GM10266 (cell line): ENCODE measurements around the gene SPAG4.

Source experiments
- DNase-seq: peaks from one replicate; pipeline ENCODE4 v3.0.0; 2012; ENCODE audit errors: extremely low spot score
- CTCF ChIP-seq: IDR thresholded peaks from 2 replicates; pipeline ENCODE4 v1.5.1; 2012; ENCODE audit warnings: mild to moderate bottlenecking, low read depth; ENCODE audit not compliant: control insufficient read depth, insufficient read depth; ENCODE audit errors: missing control alignments

SPAG4 gene

DNA sequence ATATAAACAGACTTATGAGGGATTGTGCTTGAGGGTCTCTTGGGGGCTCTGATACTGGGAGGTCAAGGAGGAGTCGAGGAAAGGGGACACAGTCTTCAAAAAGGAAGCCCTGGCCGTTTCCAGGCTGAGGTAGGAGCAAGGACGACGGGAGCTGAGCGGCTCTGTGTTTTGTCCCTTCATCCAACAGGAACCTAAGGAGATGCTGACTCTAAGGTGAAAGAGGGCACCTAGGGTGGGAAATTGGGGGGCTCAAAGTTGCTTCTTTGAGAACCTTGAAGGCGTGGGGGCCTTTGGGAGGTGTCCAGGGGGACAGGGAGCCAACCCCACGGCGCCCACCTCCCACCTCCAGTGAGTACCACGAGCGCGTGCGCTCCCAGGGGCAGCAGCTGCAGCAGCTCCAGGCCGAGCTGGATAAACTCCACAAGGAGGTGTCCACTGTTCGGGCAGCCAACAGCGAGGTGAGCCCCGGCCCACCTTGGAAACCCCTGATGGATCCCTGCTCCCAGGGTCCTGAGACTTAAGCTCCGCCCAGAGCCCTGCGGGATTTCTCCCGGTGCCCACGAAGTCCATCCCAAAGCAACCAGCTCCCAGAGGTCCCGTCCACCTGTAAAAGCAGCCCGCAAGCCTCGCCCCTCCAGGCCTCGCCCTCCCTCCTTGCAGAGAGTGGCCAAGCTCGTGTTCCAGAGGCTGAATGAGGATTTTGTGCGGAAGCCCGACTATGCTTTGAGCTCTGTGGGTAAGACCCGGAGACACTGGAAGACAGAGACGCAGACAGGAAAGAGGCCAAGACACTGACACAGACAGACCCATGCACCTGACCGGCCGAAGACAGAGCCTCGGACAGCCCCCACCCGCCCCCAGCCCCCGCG is 2.9 kb downstream of the SPAG4 start:
- peak; percentile 40 for DNase-seq
- TF ChIP-seq CTCF = no peak

DNA sequence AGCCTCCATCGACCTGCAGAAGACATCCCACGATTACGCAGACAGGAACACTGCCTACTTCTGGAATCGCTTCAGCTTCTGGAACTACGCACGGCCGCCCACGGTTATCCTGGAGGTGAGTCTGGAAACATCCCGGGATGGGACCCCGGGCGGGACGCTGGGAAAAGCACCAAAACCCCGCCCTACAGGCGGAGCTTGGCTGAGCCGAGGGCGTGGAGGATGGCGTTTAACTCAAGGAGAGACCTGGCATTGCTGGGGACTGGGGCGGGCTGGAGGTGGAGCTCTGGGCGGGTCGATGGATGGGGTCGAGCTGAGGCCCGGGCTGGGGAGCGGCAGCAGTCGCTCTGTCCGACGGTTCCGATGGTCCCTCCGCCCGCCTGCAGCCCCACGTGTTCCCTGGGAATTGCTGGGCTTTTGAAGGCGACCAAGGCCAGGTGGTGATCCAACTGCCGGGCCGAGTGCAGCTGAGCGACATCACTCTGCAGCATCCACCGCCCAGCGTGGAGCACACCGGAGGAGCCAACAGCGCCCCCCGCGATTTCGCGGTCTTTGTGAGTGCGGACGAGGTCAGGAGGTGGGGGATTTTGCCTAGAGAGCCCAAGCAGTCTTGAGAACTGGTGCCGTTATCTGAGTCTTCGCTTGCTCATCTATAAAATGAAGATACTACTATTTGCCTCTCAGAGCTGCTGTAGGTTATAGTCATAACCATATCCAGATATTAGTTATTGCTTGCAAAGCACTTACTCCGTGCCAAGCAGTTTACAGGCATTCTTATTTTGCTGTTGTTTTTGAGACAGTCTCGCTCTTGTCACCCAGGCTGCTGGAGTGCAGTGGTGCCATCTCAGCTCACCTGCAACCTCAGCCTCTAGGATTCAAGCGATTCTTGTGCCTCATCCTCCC is 3.8 kb downstream of the SPAG4 start:
- DNase-seq = peak; percentile 72
- TF ChIP-seq CTCF = peak; percentile 70

DNA sequence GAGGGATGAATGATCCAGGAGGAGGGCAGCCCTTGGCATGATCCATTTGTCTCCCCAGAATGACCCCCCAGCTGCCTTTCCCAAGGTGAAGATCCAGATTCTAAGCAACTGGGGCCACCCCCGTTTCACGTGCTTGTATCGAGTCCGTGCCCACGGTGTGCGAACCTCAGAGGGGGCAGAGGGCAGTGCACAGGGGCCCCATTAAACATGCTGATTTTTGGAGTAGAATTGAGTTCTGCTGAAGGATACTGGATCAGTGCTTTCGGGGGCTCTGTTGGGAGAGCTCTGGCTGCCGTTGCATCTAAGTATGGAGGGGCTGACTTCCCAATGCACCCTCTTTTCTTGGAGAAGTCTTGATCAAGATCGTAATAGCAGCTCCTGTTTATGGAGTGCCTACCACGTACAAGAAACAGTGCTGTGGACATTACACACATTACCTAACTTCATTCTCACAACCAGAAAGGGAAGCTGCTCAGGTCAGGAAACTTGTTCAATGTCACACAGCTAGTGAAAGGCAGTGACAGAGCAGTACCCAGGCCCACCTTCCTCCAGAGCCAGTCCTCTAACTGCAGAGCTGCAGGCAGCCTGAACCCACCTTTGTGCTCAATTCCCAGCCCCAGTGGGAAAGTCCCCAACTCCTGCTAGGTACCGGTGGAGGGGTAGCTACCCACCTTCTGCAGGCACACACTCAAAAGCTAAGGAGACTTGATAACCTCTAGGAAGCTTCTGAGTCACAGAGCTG is 5.4 kb downstream of the SPAG4 start:
- TF ChIP-seq CTCF = no peak
- no peak for DNase-seq

- no peak for TF ChIP-seq CTCF
- DNase-seq = no peak
These were observed 5.9 kb downstream of the SPAG4 start for GRCh38 chr20:35621560-35621946.

DNA sequence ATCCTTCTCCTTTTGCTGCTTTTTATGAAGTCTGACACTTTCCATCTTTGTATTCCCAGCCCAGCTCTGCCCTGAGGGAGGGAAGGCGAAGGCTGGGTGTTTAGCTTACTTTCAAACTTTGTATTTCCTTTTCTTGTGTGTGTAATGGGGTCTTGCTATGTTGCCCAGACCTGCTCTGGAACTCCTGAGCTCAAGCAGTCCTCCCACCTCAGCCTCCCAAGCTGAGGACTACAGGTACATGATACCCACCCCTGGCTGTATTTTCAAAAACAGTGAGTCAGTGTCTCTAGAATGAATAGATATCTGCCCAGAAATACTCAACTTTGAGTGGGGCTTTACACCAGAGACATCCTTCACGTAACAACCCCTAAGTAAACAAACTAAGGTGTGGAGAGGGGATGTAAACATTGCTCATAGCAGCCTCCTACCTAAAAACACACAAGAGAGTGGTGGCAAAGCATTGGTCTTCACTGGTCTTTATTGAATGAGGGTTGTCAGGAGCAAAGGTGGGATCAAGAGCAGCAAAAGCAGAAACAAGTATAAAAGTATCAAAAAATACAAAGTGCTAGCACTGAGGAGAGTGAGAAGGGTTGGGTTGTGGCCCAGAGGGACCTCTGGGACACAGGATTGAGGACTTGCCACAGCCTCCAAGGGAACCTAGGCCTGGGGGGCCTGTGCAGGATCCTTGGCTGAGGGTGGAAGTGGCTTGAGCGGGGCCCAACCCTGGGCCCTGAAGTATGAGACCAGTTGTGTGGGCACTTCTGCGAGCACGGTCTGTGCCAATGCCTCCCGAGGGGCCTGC is 10.2 kb downstream of the SPAG4 start:
- DNase-seq = no peak
- no peak for TF ChIP-seq CTCF

GRCh38 chr20:35626386-35627001 is 10.9 kb downstream of the SPAG4 start:
- TF ChIP-seq CTCF = no peak
- no peak for DNase-seq
